IPS-NIHi11 (cell line): ENCODE results near the gene NDUFV3.
"Not testable (repeated sequence)": the region's sequence is repeated elsewhere in the genome, so short reads cannot be mapped to it uniquely, and the experiment has no call there.

Experiments
- DNase-seq: peaks from one replicate; pipeline ENCODE4 v3.0.0; 2012; ENCODE audit warnings: mixed read lengths, low spot score

The NDUFV3 gene

GRCh38 chr21:42857216-42857615, 35.9 kb upstream of the NDUFV3 start:
- no peak for DNase-seq

- DNase-seq = no peak
Measured at GRCh38 chr21:42858185-42858847, 34.8 kb upstream of the NDUFV3 start.

GRCh38 chr21:42858957-42859890, 33.9 kb upstream of the NDUFV3 start:
- DNase-seq = no peak

GRCh38 chr21:42859891-42860230, 33.2 kb upstream of the NDUFV3 start:
- no peak for DNase-seq

GRCh38 chr21:42860345-42860744, 32.8 kb upstream of the NDUFV3 start:
- no peak for DNase-seq

GRCh38 chr21:42861311-42861847, 31.7 kb upstream of the NDUFV3 start:
- no peak for DNase-seq

GRCh38 chr21:42861848-42862400, 31.2 kb upstream of the NDUFV3 start:
- no peak for DNase-seq

GRCh38 chr21:42862774-42863503, 30.2 kb upstream of the NDUFV3 start:
- DNase-seq = no peak

GRCh38 chr21:42863504-42863870, 29.6 kb upstream of the NDUFV3 start:
- DNase-seq = no peak

- DNase-seq = no peak
Measured at GRCh38 chr21:42864286-42864685, 28.8 kb upstream of the NDUFV3 start.

- peak; percentile 33 for DNase-seq
Measured at GRCh38 chr21:42864815-42865775, 28.0 kb upstream of the NDUFV3 start.

GRCh38 chr21:42865776-42866160, 27.3 kb upstream of the NDUFV3 start:
- peak; percentile 17 for DNase-seq

GRCh38 chr21:42868196-42868595, 24.9 kb upstream of the NDUFV3 start:
- DNase-seq = peak; percentile 1

GRCh38 chr21:42873096-42873495, 20.0 kb upstream of the NDUFV3 start:
- DNase-seq = no peak

GRCh38 chr21:42875811-42876210, 17.3 kb upstream of the NDUFV3 start:
- DNase-seq = not testable (repeated sequence)

GRCh38 chr21:42878678-42878992, 14.5 kb upstream of the NDUFV3 start:
- no peak for DNase-seq

GRCh38 chr21:42878993-42879787, 13.9 kb upstream of the NDUFV3 start, which contains the start of gene WDR4:
TSS of gene WDR4 (minus strand) at chr21:42879539. CDS start at chr21:42879495, 44 bp downstream.
- DNase-seq = peak; percentile 97

GRCh38 chr21:42880352-42880751, 12.8 kb upstream of the NDUFV3 start:
- no peak for DNase-seq

- DNase-seq = no peak
Measured at GRCh38 chr21:42883921-42884320, 9.2 kb upstream of the NDUFV3 start.

GRCh38 chr21:42887326-42887725, 5.8 kb upstream of the NDUFV3 start:
- no peak for DNase-seq
